ENCODE data around the gene KLHDC7B. TPM values are rescaled to one million over a fixed set of nuclear protein-coding genes. Genes with fewer than 3 reads are reported as not detected.
A peak's percentile ranks its signal among the peaks of the same experiment; 100 is the strongest.

The KLHDC7B gene
- total and polyA plus RNA-seq, 10 of the 15 experiments (the other 5 are each of a cell fraction or from before 2014, with no cell fraction given), result 0.05 to 2.2 (median 0.93) TPM; not detected in 2

- TF ChIP-seq MXI1 (IDR thresholded peaks at IDR 0.05; ENCODE audit: low read depth, low read length), result peak; percentile 88
- TF ChIP-seq IKZF1 (conservative IDR thresholded peaks at IDR 0.05), result peak; percentile 98
- no peak for TF ChIP-seq SPI1 (IDR thresholded peaks at IDR 0.05; ENCODE audit: borderline replicate concordance, insufficient read depth, low read depth, low read length)
- peak; percentile 20 for TF ChIP-seq KLF5 (IDR thresholded peaks at IDR 0.05; ENCODE audit: partially characterized antibody)
- peak; percentile 59 for TF ChIP-seq EED (IDR thresholded peaks at IDR 0.05; ENCODE audit: low read depth)
- TF ChIP-seq ETV6 (conservative IDR thresholded peaks at IDR 0.05 in 1 of 2, IDR thresholded peaks at IDR 0.05 in 1 of 2; ENCODE audit: borderline replicate concordance in 1 of 2, low read depth in 1 of 2), result peak in 1 of 2 experiments; percentile 21; a peak in 1 of 4 replicates
- no peak for TF ChIP-seq ZBTB11 (CRISPR knock-in tag; IDR thresholded peaks at IDR 0.05)
- no peak for TF ChIP-seq NRF1 (conservative IDR thresholded peaks at IDR 0.05; ENCODE audit: low read depth, low read length)
- TF ChIP-seq, protein P1, sequence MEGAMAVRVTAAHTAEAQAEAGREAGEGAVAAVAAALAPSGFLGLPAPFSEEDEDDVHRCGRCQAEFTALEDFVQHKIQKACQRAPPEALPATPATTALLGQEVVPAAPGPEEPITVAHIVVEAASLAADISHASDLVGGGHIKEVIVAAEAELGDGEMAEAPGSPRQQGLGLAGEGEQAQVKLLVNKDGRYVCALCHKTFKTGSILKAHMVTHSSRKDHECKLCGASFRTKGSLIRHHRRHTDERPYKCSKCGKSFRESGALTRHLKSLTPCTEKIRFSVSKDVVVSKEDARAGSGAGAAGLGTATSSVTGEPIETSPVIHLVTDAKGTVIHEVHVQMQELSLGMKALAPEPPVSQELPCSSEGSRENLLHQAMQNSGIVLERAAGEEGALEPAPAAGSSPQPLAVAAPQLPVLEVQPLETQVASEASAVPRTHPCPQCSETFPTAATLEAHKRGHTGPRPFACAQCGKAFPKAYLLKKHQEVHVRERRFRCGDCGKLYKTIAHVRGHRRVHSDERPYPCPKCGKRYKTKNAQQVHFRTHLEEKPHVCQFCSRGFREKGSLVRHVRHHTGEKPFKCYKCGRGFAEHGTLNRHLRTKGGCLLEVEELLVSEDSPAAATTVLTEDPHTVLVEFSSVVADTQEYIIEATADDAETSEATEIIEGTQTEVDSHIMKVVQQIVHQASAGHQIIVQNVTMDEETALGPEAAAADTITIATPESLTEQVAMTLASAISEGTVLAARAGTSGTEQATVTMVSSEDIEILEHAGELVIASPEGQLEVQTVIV (IDR thresholded peaks at IDR 0.05; ENCODE audit: borderline replicate concordance, partially characterized antibody), result no peak
- peak; percentile 77; the same call in 1 of the 2 replicates for TF ChIP-seq LARP7 (IDR thresholded peaks at IDR 0.05)
- TF ChIP-seq, protein P2, sequence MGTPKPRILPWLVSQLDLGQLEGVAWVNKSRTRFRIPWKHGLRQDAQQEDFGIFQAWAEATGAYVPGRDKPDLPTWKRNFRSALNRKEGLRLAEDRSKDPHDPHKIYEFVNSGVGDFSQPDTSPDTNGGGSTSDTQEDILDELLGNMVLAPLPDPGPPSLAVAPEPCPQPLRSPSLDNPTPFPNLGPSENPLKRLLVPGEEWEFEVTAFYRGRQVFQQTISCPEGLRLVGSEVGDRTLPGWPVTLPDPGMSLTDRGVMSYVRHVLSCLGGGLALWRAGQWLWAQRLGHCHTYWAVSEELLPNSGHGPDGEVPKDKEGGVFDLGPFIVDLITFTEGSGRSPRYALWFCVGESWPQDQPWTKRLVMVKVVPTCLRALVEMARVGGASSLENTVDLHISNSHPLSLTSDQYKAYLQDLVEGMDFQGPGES (IDR thresholded peaks at IDR 0.05), result no peak
- TF ChIP-seq RB1 (IDR thresholded peaks at IDR 0.05; ENCODE audit: borderline replicate concordance), result no peak; the same call in 1 of the 2 replicates
- TF ChIP-seq DPF2 (IDR thresholded peaks at IDR 0.05), result peak; percentile 32; the same call in 1 of the 2 replicates
- peak; percentile 9; the same call in 1 of the 2 replicates for TF ChIP-seq SMC3 (IDR thresholded peaks at IDR 0.05; ENCODE audit: borderline replicate concordance, low read length)
- no peak for TF ChIP-seq KDM1A (IDR thresholded peaks at IDR 0.05; ENCODE audit: borderline replicate concordance)
- no peak for TF ChIP-seq FOXK2 (IDR thresholded peaks at IDR 0.05)
- TF ChIP-seq POLR2AphosphoS5 (IDR thresholded peaks at IDR 0.05; ENCODE audit: low read length), result peak; percentile 49
- 0 out of 4 replicates have a peak, but pooled peaks of 1 of the 2 experiments have one; percentile 5 for TF ChIP-seq CEBPB (IDR thresholded peaks at IDR 0.05; ENCODE audit: borderline replicate concordance in 1 of 2, low read depth in 2 of 2, low read length in 2 of 2)
- TF ChIP-seq CBX3 (IDR thresholded peaks at IDR 0.05; ENCODE audit: borderline replicate concordance, low read depth), result no peak
- peak; percentile 61; the same call in 1 of the 2 replicates for TF ChIP-seq NKRF (conservative IDR thresholded peaks at IDR 0.05)
- TF ChIP-seq GABPA (IDR thresholded peaks at IDR 0.05; ENCODE audit: low read depth), result no peak
Measured at GRCh38 chr22:50529897-50530579, 15.7 kb upstream of the KLHDC7B start, which contains the start of gene TYMP (continued).

Data from GM12878 (cell line).